Stomach (tissue), 4 donors: ENCODE measurements around the gene UPK3BL2.
"Not testable (repeated sequence)": the region's sequence is repeated elsewhere in the genome, so short reads cannot be mapped to it uniquely, and the experiment has no call there.

Experiments used
- CTCF ChIP-seq, 7 experiments: fragments of 450-650 bp in 4 of 7; fragments of 200-600 bp in 3 of 7; sonication (generic) in 3 of 7; IDR thresholded peaks; one replicate each; pipeline ENCODE4 v1.5.1; 2016 to 2019; ENCODE audit warnings: antibody characterized with exemption in 7 of 7, control low read depth in 2 of 7, mild to moderate bottlenecking in 1 of 7
- POLR2A ChIP-seq, 4 donors: fragments of 450-650 bp; IDR thresholded peaks; one replicate each; pipeline ENCODE4 v1.6.1; 2016; ENCODE audit warnings: antibody characterized with exemption in 4 of 4, control low read depth in 2 of 4, mild to moderate bottlenecking in 1 of 4, moderate library complexity in 1 of 4
- POLR2AphosphoS5 ChIP-seq, 3 donors: sonication (generic); formaldehyde crosslinking; IDR thresholded peaks; one replicate each; pipeline ENCODE4 v1.6.1; 2016; ENCODE audit warnings: antibody characterized with exemption in 3 of 3

GRCh38 chr7:102497308-102497707 is 46.2 kb downstream of the UPK3BL2 start:
- TF ChIP-seq CTCF, POLR2AphosphoS5, POLR2A (IDR thresholded peaks at IDR 0.05): not testable (repeated sequence)
